Body of pancreas (tissue), 4 donors: Measurements from ENCODE around the gene PIWIL1. TPM values are rescaled to one million over a fixed set of nuclear protein-coding genes. Genes with fewer than 3 reads are reported as not detected.

Source experiments
- ATAC-seq: fragments of 150-250 bp; one replicate; pipeline ENCODE4 v1.9.1; 2016
- DNase-seq, 4 donors: peaks; one replicate each; pipeline ENCODE4 v3.0.0-alpha.2; 2019
- H3K27ac ChIP-seq, 4 donors: fragments of 200-600 bp; sonication (generic); 1 replicate in 3 of 4; 2 replicates in 1 of 4; pipeline versions ENCODE4 v1.5.1 to v1.6.1; 2016 to 2019; ENCODE audit warnings: mild to moderate bottlenecking in 1 of 4, mixed read lengths in 1 of 4, moderate library complexity in 1 of 4
- H3K27me3 ChIP-seq, 2 donors: fragments of 200-600 bp; sonication (generic); one replicate each; pipeline ENCODE4 v1.6.0; 2016; ENCODE audit warnings: mild to moderate bottlenecking in 1 of 2
- H3K36me3 ChIP-seq, 2 donors: fragments of 200-600 bp; sonication (generic); replicated peaks in 1 of 2; 2 replicates each; pipeline ENCODE4 v1.5.1; 2016; ENCODE audit warnings: low read depth in 2 of 2; ENCODE audit not compliant: insufficient read depth in 1 of 2
- H3K4me1 ChIP-seq: fragments of 200-600 bp; sonication (generic); one replicate; pipeline ENCODE4 v1.6.0; 2016
- H3K4me3 ChIP-seq, 2 donors: fragments of 200-600 bp; sonication (generic); 1 replicate in 1 of 2; 2 replicates in 1 of 2; pipeline ENCODE4 v1.5.1; 2016 to 2019
- H3K9me3 ChIP-seq, 3 donors: fragments of 200-600 bp; sonication (generic); 1 replicate in 2 of 3; 2 replicates in 1 of 3; pipeline ENCODE4 v1.5.1; 2016
- POLR2A ChIP-seq, 3 donors: fragments of 450-650 bp; IDR thresholded peaks; one replicate each; pipeline ENCODE4 v1.6.1; 2016; ENCODE audit warnings: antibody characterized with exemption in 3 of 3, mild to moderate bottlenecking in 2 of 3
- WGBS, 2 donors: methylation state at CpG; one replicate each; pipeline ENCODE4 v1.1.5; 2017; 5-methylcytosine and 5-hydroxymethylcytosine counted together
- intact Hi-C: fragments of 100-400 bp; cut with DNase I; formaldehyde crosslinking; loops from one replicate; pipeline ENCODE4 v1.15.1; 2023
- total RNA-seq, 2 donors: library from RNA; depleted of rRNA; stranded (reverse); fragments of >200 nt; gene quantifications; one replicate each; pipeline ENCODE4 v1.1.0, GENCODE V29; 2016
- TF ChIP-seq, protein P1 (sequence below), 7 experiments: fragments of 450-650 bp in 4 of 7; fragments of 200-600 bp in 3 of 7; sonication (generic) in 3 of 7; IDR thresholded peaks; one replicate each; pipeline ENCODE4 v1.5.1; 2016 to 2019; ENCODE audit warnings: antibody characterized with exemption in 7 of 7

Gene PIWIL1
- total RNA-seq, 2 donors from 2014 or later = not detected

DNA sequence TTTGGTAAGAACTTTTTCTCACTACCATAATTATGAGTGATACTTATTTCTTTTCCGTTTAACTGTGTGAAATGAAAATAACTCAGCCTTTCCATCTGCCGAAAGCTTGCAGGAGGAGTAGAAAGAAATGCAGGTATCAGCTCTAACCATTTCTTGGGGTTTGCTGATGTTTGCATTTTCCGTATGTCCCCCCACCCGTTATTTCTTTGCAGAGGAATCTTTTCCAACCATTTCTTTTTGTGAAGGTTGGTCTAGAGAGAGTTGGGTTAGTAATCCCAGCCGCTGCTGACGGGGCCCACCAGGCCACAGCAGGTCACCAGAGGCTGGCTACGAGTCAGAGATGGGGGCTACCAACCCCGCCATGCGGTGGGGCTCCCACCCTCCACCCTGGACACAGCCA, 7.0 kb upstream of the PIWIL1 start:
- no peaks in the 10 kb centered on the region for H3K9me3 ChIP-seq
- H3K36me3 ChIP-seq = no peaks in the 10 kb centered on the region
- H3K27me3 ChIP-seq = no peaks in the 10 kb centered on the region
- H3K4me3 ChIP-seq = no peak overlapping the region
- no peak for TF ChIP-seq POLR2A (IDR thresholded peaks at IDR 0.05)
- TF ChIP-seq, protein P1, sequence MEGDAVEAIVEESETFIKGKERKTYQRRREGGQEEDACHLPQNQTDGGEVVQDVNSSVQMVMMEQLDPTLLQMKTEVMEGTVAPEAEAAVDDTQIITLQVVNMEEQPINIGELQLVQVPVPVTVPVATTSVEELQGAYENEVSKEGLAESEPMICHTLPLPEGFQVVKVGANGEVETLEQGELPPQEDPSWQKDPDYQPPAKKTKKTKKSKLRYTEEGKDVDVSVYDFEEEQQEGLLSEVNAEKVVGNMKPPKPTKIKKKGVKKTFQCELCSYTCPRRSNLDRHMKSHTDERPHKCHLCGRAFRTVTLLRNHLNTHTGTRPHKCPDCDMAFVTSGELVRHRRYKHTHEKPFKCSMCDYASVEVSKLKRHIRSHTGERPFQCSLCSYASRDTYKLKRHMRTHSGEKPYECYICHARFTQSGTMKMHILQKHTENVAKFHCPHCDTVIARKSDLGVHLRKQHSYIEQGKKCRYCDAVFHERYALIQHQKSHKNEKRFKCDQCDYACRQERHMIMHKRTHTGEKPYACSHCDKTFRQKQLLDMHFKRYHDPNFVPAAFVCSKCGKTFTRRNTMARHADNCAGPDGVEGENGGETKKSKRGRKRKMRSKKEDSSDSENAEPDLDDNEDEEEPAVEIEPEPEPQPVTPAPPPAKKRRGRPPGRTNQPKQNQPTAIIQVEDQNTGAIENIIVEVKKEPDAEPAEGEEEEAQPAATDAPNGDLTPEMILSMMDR (IDR thresholded peaks at IDR 0.05) = no peak
- no peaks in the 10 kb centered on the region for H3K4me1 ChIP-seq
- ATAC-seq = no peak
- no peak overlapping the region for H3K27ac ChIP-seq
- no peak for DNase-seq
- 50 to 59% methylated on average over 9 of the region's 9 CpGs for WGBS, 2 donors
- intact Hi-C loops = no loop called here

DNA sequence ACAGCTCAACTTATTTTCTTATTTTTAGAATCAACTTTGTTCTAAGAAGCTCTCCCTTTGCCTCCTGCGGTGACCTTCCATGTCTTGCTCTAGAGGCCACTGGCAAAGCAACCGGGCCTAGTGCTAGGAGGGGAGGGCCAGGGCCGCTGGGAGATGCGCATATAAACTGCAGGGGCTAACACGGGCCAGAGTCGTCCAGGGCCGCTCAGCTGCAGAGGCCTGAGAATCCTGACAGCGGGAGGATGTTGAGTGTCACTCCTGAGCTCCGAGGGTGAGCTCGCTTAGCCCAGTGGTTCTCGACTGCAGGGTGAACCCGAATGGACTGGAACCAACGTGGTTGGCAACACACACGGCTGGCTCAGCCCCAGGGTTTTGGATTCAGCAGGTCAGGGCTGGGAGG, 6.5 kb upstream of the PIWIL1 start:
- Histone ChIP-seq H3K4me3 (no peak overlapping the region), H3K27me3 (no peaks in the 10 kb centered on the region), H3K36me3 (no peaks in the 10 kb centered on the region), H3K27ac (no peak overlapping the region), H3K4me1 (no peaks in the 10 kb centered on the region), H3K9me3 (no peaks in the 10 kb centered on the region)
- no peak for TF ChIP-seq POLR2A (IDR thresholded peaks at IDR 0.05)
- TF ChIP-seq, protein P1 (IDR thresholded peaks at IDR 0.05) = no peak
- ATAC-seq (no peak), DNase-seq (no peak)
- WGBS, 2 donors = 57 to 65% methylated on average over 10 to 14 of the region's 14 CpGs
- intact Hi-C loops = no loop called here

DNA sequence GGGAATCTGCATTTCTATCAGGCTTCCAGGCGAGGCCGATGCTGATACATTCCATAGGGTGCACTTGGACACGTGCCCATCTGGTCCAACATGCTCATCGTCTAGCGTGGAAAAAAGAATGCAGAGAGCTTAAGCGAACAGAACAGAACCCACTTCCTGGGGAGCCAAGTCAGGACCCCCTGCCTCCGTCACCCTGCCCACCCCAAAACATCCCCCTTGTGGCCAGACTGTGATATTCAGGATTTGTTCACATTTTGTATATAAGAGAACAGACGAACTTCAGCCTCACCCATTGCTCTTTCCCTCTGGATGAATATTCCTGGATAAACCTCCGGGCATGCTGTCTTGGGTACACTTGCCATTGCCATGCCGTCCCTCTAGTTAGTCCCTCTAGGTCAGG, 4.3 kb upstream of the PIWIL1 start:
- Histone ChIP-seq H3K27ac (no peak overlapping the region), H3K9me3 (no peaks in the 10 kb centered on the region), H3K4me1 (no peaks in the 10 kb centered on the region), H3K36me3 (no peaks in the 10 kb centered on the region), H3K27me3 (no peaks in the 10 kb centered on the region), H3K4me3 (no peak overlapping the region)
- no peak for ATAC-seq
- no peak for DNase-seq
- WGBS, 2 donors = 39 to 44% methylated on average over 10 of the region's 10 CpGs
- TF ChIP-seq POLR2A (IDR thresholded peaks at IDR 0.05) = no peak
- TF ChIP-seq, protein P1 (IDR thresholded peaks at IDR 0.05) = no peak
- intact Hi-C loops = no loop called here

DNA sequence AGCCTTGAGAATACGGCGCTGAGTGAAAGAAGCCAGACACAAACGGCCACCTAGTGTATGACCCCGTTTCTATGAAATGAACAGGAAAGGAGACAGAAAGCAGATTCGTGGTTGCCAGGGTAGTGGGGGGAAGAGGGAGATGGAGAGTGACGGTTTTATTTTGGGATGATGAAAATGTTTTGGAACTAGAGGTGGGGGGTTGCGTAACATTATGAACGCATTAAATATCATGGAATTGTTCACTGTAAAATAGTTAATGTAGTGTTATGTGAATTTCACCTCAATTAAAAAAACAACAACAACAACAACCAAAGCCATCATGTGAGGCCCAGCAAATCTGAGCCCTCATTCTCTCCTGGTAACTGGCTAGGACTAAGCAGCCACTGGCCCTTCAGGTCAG, 3.3 kb upstream of the PIWIL1 start:
- Histone ChIP-seq H3K27me3 (no peaks in the 10 kb centered on the region), H3K4me3 (no peak overlapping the region), H3K4me1 (no peaks in the 10 kb centered on the region), H3K27ac (no peak overlapping the region), H3K9me3 (no peaks in the 10 kb centered on the region), H3K36me3 (no peaks in the 10 kb centered on the region)
- WGBS, 2 donors = 57 to 59% methylated on average over 8 of the region's 8 CpGs
- intact Hi-C loops = no loop called here
- DNase-seq (no peak), ATAC-seq (no peak)
- TF ChIP-seq POLR2A (IDR thresholded peaks at IDR 0.05) = no peak
- TF ChIP-seq, protein P1 (IDR thresholded peaks at IDR 0.05) = no peak

DNA sequence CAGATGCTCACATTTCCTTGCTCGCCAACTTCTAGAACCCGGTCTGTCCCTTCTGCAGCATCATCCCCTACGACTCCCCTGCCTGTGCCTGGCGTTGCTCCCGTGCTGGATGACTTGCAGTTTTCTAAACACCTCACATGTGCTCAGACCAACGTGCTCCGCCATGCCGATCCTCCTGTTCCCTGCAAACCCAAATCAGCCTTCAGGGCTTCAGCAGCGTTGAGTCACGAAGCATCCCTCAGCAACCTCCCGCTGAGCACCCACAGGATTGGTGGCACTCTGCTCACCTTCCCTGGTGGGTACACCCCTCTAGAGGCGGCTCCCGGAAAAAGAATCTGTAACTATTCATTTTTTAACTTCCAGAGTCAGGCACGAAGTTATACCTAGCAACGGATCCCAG, 2.8 kb upstream of the PIWIL1 start:
- H3K4me1 ChIP-seq = no peaks in the 10 kb centered on the region
- no peaks in the 10 kb centered on the region for H3K27me3 ChIP-seq
- no peak overlapping the region for H3K4me3 ChIP-seq
- no peaks in the 10 kb centered on the region for H3K9me3 ChIP-seq
- no peaks in the 10 kb centered on the region for H3K36me3 ChIP-seq
- ATAC-seq (peak; percentile 31), DNase-seq (no peak)
- TF ChIP-seq, protein P1 (IDR thresholded peaks at IDR 0.05) = peak in 1 of 7 experiments; percentile 1
- no peak for TF ChIP-seq POLR2A (IDR thresholded peaks at IDR 0.05)
- WGBS, 2 donors = 23 to 26% methylated on average over 15 of the region's 15 CpGs
- H3K27ac ChIP-seq = no peak overlapping the region
- intact Hi-C loops = loop anchor here (5.0 kb wide), 1 partner anchor 288 kb away; no protein-coding TSS in a partner anchor
